NT2/D1 (cell line): ENCODE measurements around the gene GLIS1.

ENCODE experiments used
- SUZ12 ChIP-seq: IDR thresholded peaks from 2 replicates; pipeline ENCODE4 v1.6.1; 2011; ENCODE audit not compliant: insufficient read length, insufficient read depth; ENCODE audit errors: extremely low read depth
- YY1 ChIP-seq: IDR thresholded peaks from 2 replicates; pipeline ENCODE4 v1.6.1; 2011; ENCODE audit not compliant: insufficient read length, insufficient read depth
- ZNF274 ChIP-seq: IDR thresholded peaks from 2 replicates; pipeline ENCODE4 v1.6.1; 2011; ENCODE audit warnings: mild to moderate bottlenecking, low read depth, low read length

DNA sequence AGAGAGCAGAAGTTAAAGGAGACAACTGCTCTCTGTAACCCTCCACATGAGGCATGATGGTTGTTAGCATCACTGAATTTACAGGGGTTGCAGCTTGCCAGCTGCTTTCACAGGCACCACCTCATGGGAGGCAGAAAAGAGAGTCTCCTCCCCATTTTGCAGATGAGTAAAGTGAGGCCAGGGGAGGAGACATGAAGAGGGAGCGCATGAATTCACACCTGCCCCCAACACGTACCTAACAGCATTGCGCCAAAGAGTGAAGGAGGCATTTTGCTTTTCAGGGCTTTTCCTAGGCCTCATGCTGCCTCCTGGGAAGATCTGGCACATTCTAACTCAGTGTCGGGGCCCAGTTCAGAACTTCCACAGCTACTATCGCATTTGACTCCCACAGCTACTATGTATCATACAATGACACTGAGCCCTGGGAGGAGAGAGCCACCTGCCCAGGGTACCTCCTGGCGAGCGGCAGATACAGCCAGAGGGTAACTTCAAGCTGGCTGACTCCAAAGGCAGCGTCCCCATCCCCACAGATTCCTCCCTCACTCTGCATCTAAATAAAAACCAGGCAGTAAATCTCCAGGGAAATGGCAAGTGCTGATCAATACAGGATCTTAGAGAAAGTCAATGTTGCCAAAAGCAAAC, 34.0 kb downstream of the GLIS1 start:
- TF ChIP-seq YY1: no peak
- TF ChIP-seq SUZ12: no peak
- TF ChIP-seq ZNF274: no peak
